ENCODE measurements around the gene GPR37L1. TPM values are rescaled to one million over a fixed set of nuclear protein-coding genes. Genes with fewer than 3 reads are reported as not detected.

GPR37L1 gene
- total RNA-seq, 2 experiments from 2014 or later: not detected

DNA sequence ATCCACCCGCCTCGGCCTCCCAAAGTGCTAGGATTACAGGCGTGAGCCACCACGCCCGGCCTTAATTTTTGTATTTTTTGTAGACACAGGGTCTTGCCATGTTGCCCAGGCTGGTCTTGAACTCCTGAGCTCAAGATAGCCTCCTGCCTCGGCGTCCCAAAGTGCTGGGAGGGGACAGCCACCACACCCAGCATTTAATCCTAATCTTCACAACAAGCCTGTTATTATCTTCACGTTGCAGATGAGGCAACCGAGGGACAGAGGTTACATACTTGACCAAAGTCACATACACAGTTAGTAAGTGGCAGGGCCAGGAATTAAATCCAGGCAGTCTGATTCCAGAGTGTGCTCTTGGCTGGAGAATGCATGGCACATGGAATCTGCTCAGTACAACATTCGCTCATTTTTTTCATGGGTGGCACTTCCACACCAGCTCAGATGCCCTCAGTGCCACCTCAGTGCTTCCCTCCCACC, 4.8 kb upstream of the GPR37L1 start:
- Mint-ChIP-seq H3K9me3 (no peaks in the 10 kb centered on the region), H3K27me3 (peaks cover 2% of the 10 kb centered on the region), H3K4me1 (no peaks in the 10 kb centered on the region), H3K27ac (no peak overlapping the region), H3K36me3 (ENCODE audit: low read depth) (no peaks in the 10 kb centered on the region), H3K4me3 (no peak overlapping the region)
- no peak for DNase-seq
- ChIA-PET POLR2A (no interaction called here), CTCF (interaction anchor here (1.5 to 1.8 kb wide), 2 partner anchors 18 to 118 kb away, joined by 5 to 7 read pairs; no protein-coding TSS in a partner anchor)

DNA sequence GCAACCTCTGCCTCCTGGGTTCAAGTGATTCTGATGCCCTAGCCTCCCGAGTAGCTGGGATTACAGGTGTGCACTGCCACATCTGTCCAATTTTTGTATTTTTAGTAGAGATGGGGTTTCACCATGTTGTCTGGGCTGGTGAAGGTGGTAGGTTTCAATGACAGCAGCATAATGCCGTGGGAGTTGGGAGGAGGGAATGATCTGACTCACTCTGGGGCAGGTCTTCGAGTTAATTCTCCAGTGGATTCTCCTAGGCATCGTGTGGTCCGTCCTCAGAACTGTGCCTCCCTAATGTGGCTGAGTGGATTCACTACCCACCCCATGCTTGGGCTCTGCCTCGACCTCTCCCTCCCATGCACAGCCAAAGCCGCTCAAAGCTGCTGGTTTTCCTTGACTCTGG, 1.7 kb upstream of the GPR37L1 start:
- CTCF ChIA-PET: no interaction called here
- Mint-ChIP-seq H3K9me3 (no peaks in the 10 kb centered on the region), H3K27ac (no peak overlapping the region), H3K36me3 (ENCODE audit: low read depth) (no peaks in the 10 kb centered on the region), H3K4me1 (no peaks in the 10 kb centered on the region), H3K4me3 (no peak overlapping the region), H3K27me3 (peaks cover 13% of the 10 kb centered on the region)
- DNase-seq: no peak
- POLR2A ChIA-PET: no interaction called here

DNA sequence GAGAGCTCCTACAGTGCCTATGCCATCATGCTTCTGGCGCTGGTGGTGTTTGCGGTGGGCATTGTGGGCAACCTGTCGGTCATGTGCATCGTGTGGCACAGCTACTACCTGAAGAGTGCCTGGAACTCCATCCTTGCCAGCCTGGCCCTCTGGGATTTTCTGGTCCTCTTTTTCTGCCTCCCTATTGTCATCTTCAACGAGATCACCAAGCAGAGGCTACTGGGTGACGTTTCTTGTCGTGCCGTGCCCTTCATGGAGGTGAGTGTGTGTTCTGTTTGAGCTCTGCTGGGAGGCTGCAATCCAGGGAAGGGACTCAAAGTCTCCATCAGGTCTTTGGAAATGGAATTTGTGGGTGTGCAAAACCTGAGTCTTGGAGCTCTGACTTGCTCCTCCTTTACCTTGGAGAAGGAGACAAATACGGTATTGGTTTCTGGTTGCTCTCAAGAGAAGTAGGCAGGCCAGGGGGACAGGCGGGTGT, 658 bp downstream of the GPR37L1 start:
- Mint-ChIP-seq H3K27ac (no peak overlapping the region), H3K4me1 (no peaks in the 10 kb centered on the region), H3K36me3 (ENCODE audit: low read depth) (no peaks in the 10 kb centered on the region), H3K9me3 (no peaks in the 10 kb centered on the region), H3K27me3 (peaks cover 15% of the 10 kb centered on the region), H3K4me3 (no peak overlapping the region)
- ChIA-PET POLR2A (no interaction called here), CTCF (interaction anchor here (0.8 to 1.8 kb wide), 3 partner anchors 9 to 115 kb away, joined by 3 to 6 read pairs (median 5); no protein-coding TSS in a partner anchor)
- DNase-seq: no peak

DNA sequence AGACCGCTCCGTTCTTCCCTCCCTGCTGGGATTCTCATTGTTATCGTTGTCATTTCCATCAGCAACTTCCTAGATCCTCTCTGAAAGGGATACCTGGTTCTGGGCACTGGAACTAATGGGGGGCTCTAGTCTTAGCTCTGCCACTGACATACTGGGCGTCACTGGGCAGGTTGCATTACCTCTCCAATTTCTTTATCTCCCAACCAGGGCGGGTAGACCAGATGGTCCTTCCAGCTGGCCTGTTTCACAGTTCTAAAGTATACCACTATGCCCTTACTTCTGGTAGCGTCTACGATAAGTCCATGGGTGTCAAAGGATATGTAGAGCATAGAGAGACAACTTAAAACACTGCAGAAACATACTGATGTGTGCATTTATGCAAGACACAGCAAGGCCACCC, 1.4 kb downstream of the GPR37L1 start:
- H3K36me3 Mint-ChIP-seq (ENCODE audit: low read depth): no peaks in the 10 kb centered on the region
- peaks cover 15% of the 10 kb centered on the region for H3K27me3 Mint-ChIP-seq
- no peaks in the 10 kb centered on the region for H3K4me1 Mint-ChIP-seq
- no peaks in the 10 kb centered on the region for H3K9me3 Mint-ChIP-seq
- no peak for DNase-seq
- POLR2A ChIA-PET: no interaction called here
- no peak overlapping the region for H3K4me3 Mint-ChIP-seq
- CTCF ChIA-PET: interaction anchor here (0.8 to 1.8 kb wide), 3 partner anchors 9 to 115 kb away, joined by 3 to 6 read pairs (median 5); no protein-coding TSS in a partner anchor
- H3K27ac Mint-ChIP-seq: no peak overlapping the region

DNA sequence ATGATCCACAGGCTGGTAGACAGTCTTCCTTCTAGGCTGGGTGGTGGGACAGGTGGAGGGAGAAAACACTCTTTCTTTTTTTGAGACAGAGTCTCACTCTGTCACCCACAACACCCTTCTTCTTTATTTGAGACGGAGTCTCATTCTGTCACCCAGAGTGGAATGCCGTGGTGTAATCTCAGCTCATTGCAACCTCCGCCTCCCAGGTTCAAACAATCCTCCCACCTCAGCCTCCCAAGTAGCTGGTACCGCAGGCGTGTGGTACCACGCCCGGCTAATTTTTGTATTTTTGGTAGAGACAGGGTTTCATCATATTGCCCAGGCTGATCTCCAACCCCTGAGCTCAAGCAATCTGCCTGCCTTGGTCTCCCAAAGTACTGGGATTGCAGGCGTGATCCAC, 2.9 kb downstream of the GPR37L1 start:
- ChIA-PET CTCF (interaction anchor here (1.8 kb wide), 1 partner anchor 10 kb away, joined by 10 read pairs; no protein-coding TSS in a partner anchor), POLR2A (interaction anchor here (0.9 kb wide), 1 partner anchor 10 kb away, joined by 3 read pairs; no protein-coding TSS in a partner anchor)
- Mint-ChIP-seq H3K4me1 (no peaks in the 10 kb centered on the region), H3K4me3 (no peak overlapping the region), H3K27ac (no peak overlapping the region), H3K36me3 (ENCODE audit: low read depth) (no peaks in the 10 kb centered on the region), H3K27me3 (peaks cover 15% of the 10 kb centered on the region), H3K9me3 (no peaks in the 10 kb centered on the region)
- DNase-seq: no peak

DNA sequence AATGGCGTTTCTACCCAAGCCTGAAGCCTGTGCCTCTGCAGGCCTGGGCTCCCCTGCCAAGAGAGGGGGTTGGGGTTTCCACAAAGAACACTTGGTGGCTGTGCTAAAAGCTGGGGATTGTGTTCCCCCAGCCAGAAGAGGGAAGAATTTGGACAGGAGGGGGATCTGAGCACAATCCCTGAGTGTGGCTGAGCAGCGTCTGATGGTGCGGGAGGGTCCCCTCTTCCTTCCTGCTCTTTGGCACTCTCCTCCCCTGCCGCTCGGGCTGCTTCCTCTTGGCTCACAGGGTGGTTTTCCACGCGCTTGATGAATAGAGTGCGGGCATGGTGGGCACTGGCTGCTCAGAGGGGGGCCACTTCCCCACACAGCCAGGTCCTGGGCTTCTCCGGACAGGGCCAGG, 3.7 kb downstream of the GPR37L1 start:
- CTCF ChIA-PET: interaction anchor here (1.8 kb wide), 1 partner anchor 9 kb away, joined by 10 read pairs; no protein-coding TSS in a partner anchor
- H3K27me3 Mint-ChIP-seq: peaks cover 15% of the 10 kb centered on the region
- H3K27ac Mint-ChIP-seq: no peak overlapping the region
- H3K4me1 Mint-ChIP-seq: no peaks in the 10 kb centered on the region
- no peak overlapping the region for H3K4me3 Mint-ChIP-seq
- no peak for DNase-seq
- POLR2A ChIA-PET: interaction anchor here (0.9 kb wide), 1 partner anchor 9 kb away, joined by 3 read pairs; no protein-coding TSS in a partner anchor
- no peaks in the 10 kb centered on the region for H3K36me3 Mint-ChIP-seq (ENCODE audit: low read depth)
- no peaks in the 10 kb centered on the region for H3K9me3 Mint-ChIP-seq

DNA sequence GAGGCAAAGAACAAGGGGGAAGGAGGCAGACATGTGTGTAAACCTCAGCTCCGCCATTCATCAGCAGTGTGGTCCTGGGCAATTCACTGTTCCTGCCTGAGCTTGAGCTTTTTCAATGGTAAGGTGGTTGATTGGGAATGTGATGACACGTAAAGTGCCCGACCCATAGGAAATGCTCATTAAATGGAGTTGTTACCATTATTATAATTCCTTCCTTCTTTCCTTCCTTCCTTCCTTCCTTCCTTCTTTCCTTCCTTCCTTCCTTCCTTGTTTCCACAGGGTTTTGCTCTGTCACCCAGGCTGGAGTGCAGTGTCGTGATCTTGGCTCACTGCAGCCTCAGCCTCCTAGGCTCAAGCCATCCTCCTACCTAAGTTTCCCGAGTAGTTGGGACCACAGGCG, 4.3 kb downstream of the GPR37L1 start:
- POLR2A ChIA-PET: no interaction called here
- H3K27ac Mint-ChIP-seq: no peak overlapping the region

DNA sequence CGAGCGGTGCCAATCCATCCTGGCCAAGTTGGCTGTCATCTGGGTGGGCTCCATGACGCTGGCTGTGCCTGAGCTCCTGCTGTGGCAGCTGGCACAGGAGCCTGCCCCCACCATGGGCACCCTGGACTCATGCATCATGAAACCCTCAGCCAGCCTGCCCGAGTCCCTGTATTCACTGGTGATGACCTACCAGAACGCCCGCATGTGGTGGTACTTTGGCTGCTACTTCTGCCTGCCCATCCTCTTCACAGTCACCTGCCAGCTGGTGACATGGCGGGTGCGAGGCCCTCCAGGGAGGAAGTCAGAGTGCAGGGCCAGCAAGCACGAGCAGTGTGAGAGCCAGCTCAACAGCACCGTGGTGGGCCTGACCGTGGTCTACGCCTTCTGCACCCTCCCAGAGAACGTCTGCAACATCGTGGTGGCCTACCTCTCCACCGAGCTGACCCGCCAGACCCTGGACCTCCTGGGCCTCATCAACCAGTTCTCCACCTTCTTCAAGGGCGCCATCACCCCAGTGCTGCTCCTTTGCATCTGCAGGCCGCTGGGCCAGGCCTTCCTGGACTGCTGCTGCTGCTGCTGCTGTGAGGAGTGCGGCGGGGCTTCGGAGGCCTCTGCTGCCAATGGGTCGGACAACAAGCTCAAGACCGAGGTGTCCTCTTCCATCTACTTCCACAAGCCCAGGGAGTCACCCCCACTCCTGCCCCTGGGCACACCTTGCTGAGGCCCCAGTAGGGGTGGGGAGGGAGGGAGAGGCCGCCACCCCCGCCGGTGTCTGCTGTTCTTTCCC, 5.3 kb downstream of the GPR37L1 start:
- DNase-seq: no peak
- no peak overlapping the region for H3K4me3 Mint-ChIP-seq
- peaks cover 6% of the 10 kb centered on the region for H3K36me3 Mint-ChIP-seq (ENCODE audit: low read depth)
- no peaks in the 10 kb centered on the region for H3K9me3 Mint-ChIP-seq
- no peak overlapping the region for H3K27ac Mint-ChIP-seq
- H3K27me3 Mint-ChIP-seq: peaks cover 12% of the 10 kb centered on the region
- POLR2A ChIA-PET: no interaction called here
- CTCF ChIA-PET: no interaction called here
- H3K4me1 Mint-ChIP-seq: peaks cover 4% of the 10 kb centered on the region

More for the DNA sequence above, 4.3 kb downstream of the GPR37L1 start:
- DNase-seq: no peak
- Mint-ChIP-seq H3K36me3 (ENCODE audit: low read depth) (no peaks in the 10 kb centered on the region), H3K27me3 (peaks cover 12% of the 10 kb centered on the region), H3K4me1 (peaks cover 4% of the 10 kb centered on the region), H3K4me3 (no peak overlapping the region), H3K9me3 (no peaks in the 10 kb centered on the region)
- CTCF ChIA-PET: no interaction called here

DNA sequence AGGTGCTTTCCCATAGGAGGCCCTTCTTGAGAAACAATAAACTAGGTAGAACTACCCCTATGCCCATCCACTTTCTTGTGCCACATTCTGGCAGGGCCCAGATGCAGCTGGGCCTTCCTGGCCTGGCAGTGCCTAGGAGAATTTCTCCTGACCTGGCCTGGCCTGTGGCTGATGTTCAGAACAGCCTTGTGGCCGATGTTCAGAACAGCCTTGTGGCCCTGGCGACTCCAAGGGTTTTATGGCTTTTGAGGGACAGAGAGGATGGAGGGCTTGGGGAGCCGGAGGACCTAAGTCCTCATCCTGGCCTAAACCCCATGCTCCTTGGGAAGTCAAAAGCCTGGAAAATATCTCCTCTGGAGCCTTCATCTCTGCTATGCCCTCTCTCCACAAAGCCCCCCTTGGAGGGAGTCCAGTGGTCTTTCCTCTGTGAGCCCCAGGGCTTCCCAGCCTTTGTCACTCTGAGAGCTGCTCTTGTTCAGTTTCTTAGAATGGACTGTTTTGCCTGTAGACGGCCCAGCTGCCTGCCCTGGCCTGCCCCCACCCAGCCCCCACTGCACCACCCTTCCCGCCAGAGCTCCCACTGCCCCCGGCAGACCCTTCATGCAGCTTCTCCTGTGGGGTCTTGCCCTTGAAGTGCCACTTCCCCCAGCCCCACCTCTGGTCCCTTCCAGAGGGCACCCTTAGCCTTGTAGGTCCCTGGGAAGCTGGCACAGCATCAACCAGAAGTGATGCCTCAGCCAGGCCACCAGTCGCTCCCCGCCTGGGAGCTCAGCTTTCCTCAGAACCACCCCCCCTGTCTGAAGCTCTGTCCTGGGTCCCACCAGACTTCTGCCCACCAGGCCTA, 7.0 kb downstream of the GPR37L1 start:
- POLR2A ChIA-PET: interaction anchor here (1.1 kb wide), 1 partner anchor 17 kb away, joined by 5 read pairs; no protein-coding TSS in a partner anchor
- Mint-ChIP-seq H3K27ac (no peak overlapping the region), H3K27me3 (peaks cover 4% of the 10 kb centered on the region), H3K4me1 (peaks cover 4% of the 10 kb centered on the region), H3K9me3 (no peaks in the 10 kb centered on the region), H3K4me3 (no peak overlapping the region), H3K36me3 (ENCODE audit: low read depth) (peaks cover 12% of the 10 kb centered on the region)
- CTCF ChIA-PET: interaction anchor here (0.7 to 1.3 kb wide), 3 partner anchors 44 to 130 kb away, joined by 3 to 4 read pairs (median 3); no protein-coding TSS in a partner anchor
- DNase-seq: no peak

DNA sequence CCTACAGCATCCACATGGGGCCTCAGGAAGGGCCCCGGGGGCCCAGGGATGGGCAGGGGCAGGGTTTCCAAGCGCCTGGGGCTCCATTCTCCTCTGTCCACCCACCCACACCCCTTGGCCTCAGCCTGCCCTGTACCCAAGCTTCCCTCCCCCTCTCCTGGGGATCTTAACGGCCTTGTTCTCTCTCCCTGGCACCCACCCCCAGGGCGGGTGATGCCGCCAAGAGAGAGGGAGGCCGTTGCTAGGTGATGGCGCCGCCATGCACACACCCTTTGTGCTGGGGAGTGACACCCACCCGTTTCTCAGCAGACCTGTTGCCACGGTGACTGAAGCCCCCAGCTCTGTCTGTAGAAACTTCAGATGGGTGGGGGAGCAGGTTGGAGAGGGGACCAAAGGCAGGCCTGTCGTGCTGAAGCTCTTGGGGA, 7.6 kb downstream of the GPR37L1 start:
- H3K27me3 Mint-ChIP-seq: peaks cover 4% of the 10 kb centered on the region
- H3K27ac Mint-ChIP-seq: no peak overlapping the region
- CTCF ChIA-PET: interaction anchor here (0.7 to 1.3 kb wide), 2 partner anchors 55 to 130 kb away, joined by 3 to 4 read pairs; no protein-coding TSS in a partner anchor
- H3K9me3 Mint-ChIP-seq: no peaks in the 10 kb centered on the region
- POLR2A ChIA-PET: interaction anchor here (1.1 kb wide), 1 partner anchor 16 kb away, joined by 5 read pairs; no protein-coding TSS in a partner anchor
- peaks cover 15% of the 10 kb centered on the region for H3K36me3 Mint-ChIP-seq (ENCODE audit: low read depth)
- H3K4me1 Mint-ChIP-seq: peaks cover 4% of the 10 kb centered on the region
- DNase-seq: no peak
- H3K4me3 Mint-ChIP-seq: no peak overlapping the region

DNA sequence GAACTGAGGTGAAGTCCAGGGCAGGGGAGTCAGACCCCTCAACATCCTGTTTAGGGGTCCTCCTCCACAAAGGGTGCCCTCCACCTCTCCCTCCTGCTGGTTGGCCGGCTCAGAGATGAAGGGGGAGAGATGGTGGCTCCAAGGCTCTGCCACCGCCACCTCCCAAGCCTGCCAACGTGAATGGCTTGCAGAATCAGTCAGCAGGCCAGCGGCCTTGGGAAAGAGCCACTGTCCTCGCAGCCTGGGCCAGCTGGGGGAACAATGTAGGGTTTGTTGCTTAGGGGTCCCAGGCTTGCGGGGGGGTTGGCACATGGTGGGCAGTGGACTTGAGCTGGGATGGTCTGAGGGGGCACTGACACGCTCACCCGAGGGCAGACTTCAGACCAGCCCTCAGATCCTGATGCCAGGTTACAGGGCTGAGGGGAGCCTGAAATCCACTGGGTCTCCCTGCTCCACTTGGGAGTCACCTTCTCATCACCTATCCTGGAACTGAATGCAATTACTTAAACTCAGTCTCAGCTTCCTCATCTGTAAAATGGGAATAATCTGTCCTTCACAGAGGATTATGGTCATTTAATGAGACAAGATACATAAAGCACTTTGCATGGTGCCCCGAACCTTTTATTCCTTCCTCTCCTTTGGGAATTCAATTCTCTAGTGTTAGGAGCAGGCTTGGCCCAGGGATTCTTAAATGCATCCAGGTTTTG, 8.3 kb downstream of the GPR37L1 start:
- ChIA-PET POLR2A (interaction anchor here (1.1 kb wide), 1 partner anchor 15 kb away, joined by 5 read pairs; no protein-coding TSS in a partner anchor), CTCF (interaction anchor here (1.3 to 1.8 kb wide), 2 partner anchors 131 kb away, joined by 3 to 7 read pairs; no protein-coding TSS in a partner anchor)
- Mint-ChIP-seq H3K36me3 (ENCODE audit: low read depth) (peaks cover 22% of the 10 kb centered on the region), H3K4me3 (no peak overlapping the region), H3K9me3 (no peaks in the 10 kb centered on the region), H3K27me3 (peaks cover 2% of the 10 kb centered on the region), H3K27ac (no peak overlapping the region), H3K4me1 (peaks cover 4% of the 10 kb centered on the region)
- DNase-seq: no peak

Measured in activated CD4-positive, alpha-beta memory T cell treated with anti-CD3 and anti-CD28 coated beads, Interleukin-2, amount 10 ng/mL, durations not matched to agents 7 days and 5 days (primary cell).